Kidney tubule cell (primary cell): ENCODE results near the gene NPHP1.
"Not testable (repeated sequence)": the region's sequence is repeated elsewhere in the genome, so short reads cannot be mapped to it uniquely, and the experiment has no call there.

Experiments used
- DNase-seq: peaks from one replicate; pipeline ENCODE4 v3.0.0-alpha.2; 2018; ENCODE audit warnings: low spot score

The NPHP1 gene

DNA sequence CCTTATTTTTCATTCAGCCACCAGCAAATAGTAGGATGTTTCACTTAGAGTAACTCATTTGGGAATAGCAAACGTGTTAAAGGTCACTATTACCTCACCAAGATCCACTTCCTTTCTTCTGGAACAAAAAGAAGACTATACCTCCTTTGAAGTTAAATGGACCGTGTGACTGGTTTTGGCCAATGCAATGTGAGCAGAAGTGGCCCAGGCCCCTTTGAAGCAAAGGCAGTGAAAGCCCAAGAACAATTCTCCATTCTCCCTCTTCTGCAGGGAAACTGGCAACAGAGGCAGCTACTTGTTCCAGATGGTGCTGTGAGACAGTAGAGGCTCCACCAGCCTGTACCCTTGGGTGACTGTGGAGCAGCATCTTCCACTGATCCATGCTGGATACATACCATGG, 77.9 kb downstream of the NPHP1 start:
- no peak for DNase-seq

DNA sequence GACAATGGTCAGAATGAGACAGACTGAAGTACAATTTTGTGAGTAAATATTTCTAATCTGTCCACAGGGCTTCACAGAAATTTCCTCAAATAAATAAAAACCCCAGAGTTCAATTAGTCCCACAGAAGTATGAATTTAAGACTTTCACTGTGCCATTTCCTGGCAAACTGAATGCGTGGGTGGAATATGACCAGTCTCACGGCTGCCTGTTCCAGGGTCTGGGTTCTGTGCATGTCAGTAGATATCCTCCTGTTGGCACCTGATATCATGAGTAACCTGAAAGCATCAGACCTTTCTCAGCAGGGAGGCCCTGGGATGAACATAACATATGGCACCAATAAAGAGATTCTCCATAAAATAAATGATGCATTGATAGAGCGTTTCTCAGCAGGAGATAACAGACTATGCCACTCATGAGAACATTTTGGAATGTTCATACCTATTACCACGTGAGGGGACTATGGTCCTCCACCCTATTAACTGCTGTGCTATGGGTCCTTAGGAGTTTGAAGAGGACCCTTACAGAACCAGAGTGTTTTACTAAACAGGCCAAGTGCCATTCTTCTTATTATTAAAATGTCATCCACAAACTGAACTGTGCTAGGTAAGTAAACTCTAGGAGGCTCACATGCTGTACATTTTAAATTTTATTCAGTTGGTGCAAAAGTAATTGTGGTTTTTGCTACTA, 78.6 kb downstream of the NPHP1 start:
- DNase-seq, result no peak

DNA sequence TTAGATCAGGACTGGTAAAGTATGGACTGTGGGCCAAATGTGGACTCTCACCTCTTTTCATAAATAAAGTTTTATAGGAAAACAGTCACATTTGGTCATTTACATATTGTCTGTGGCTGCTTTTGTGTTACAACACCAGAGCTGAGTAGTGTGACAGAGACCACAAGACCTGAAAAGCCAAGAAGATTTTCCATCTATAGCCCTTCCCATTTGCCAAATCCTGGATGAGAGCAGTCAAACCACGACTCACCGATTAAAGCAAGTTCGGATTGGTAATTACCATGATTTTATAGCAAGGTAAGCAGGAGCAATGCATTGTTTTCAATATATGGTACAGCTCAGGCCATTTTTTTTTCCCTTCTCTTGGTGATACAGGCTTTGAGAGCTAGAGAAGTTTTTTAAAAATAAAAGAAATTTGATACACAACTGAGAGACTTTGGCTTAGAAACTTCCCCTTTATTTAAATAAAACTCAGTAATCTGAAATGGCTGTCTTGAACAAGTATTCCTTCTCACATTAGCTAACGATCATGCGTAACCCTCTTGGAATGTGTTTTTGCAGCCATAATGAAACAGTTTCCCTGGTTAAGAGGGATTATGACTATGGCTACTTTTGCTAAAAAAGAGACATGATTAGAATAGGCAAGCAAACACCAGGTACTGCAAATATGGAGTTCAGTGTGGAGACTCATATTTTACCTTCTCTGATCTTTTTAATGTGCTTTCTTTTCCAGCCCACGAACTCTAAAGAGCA, 79.7 kb downstream of the NPHP1 start:
- no peak for DNase-seq

DNA sequence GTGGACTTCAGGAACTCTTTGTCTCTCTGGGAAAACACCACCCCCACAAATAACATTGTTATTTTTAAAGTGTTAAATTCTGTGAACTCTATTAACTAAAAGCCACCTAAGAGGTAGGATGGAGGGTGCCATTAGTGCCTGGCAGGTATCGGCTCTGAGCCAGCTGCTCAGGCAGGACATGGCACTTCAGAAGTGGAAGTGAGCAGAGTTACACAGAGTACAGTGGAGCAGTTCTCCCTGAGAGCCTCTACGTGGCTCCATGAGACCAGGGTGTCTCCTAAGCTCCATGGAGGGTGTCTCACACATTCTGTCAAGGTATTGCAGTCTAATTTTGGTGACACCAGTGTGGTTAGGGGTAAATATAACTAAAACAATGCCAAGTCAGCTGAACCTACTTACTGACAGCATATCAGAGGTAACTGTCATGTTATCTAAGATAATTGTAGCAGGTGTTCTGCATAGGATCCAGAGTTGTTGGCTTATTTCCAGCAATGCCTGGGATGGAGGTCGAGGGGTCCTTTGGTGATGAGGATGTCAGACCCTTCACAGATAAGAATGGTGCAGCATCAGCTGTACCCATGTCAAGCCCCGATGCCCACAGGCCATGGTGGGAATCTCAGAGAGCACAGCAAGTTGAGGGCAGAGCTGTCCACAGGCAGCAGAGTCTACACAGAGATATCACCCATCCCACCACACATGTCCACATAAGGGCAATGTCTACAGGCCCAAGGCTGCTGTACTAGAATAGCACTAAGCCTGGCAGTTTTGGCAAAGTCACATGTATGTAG, 80.6 kb downstream of the NPHP1 start:
- DNase-seq, result no peak

DNA sequence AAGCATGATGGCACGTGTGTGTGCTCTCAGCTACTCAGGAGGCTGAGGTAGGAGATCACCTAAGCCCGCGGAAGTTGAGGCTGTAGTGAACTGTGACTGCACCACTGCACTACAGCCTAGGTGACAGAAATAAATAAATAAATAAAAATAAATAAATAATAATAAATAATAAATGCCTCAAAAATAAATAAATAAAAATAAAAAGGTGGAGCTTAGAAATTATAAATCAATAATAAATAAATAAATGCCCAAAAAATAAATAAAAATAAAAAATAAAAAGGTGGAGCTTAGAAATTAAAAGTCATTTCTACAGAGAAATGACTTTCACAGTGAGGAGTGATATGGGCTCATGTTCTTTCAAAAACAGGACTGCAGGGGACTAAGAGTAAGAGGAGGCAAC, 83.2 kb downstream of the NPHP1 start:
- DNase-seq, result no peak

DNA sequence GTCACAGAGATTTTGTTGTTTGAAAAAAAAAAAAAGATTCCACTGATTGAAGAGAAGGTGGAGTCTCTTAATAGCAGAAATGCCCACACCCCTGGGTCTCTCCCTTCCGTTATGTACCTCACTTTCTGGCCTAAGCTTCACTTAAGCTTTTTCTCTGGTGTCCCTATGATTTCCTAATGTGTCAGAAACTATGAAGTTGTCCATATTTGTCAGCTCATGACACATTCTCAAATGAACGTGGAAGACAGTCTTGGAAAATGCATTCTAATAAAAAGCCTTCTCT, 83.8 kb downstream of the NPHP1 start:
- no peak for DNase-seq

DNA sequence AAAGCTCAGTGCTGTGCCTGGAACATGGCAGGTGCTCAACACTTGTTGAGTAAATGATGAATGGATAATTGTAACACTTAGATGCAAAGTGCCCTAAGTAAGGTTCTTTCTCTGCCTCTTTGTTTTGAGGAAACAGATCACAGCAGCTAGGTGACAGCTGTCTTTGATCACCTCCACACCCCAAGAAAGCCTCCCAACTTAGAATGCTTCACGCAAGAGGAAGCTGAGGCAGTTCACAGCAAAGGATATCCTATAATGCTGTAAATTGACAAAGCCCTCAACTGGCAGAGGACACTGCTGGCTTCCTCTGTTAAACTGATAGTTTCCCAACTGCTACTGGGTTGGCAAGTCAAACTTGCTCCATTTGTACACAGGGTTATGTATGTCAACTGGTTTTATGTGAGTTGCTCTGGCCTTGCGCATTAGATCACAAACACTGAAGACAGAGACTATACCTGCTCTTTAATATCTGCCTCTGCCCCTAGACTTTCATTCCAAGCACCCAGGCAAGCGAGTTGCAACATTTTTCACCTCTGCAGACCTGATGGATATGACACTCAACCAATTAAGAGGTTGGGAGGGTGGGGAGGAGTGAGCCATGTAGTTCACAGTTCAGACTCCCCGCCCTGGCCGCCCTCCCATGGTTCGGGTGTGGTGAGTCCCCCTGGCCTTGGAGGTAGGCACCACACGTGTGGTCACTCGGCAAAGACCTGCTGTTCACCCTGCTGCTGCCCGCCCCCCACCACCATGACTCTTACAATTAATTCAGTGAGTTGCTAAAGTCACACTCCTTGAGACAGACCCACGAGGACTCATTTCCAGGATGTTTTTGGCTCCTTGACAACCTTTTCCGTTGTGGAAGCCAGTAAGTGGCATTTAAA, 84.4 kb downstream of the NPHP1 start:
- no peak for DNase-seq

DNA sequence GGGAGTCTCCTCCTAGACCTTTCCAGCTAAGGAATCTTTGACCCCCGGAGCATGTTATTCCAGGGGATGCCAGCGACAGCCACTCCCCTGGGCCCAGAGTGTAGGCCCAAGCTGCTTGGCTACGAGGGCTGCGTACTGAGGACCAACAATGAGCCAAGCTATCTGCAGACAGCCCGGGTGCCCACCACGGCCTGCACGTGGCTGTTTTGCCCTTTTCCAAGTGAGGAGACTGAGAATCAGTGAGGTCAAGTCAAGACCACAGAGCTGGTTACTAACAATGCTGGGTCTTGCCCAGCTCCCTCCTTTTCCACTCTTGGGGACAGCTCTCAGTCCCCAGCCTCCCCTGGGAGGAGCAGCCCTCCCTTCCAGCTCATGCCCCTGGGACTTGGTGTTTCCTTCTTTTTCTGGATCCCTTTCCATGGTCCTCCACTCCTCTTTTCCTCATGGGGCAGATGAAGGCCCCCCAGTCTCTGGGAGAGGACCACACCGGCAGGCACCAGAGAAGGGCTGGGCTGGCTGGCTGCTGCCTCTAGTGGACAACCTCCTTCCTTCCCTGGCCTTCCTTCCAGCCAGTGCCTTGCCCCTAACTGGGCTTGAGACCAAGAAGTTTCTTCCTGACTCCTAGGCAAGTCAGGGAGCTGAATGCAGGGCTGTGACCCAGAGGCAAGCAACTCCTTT, 88.6 kb downstream of the NPHP1 start:
- DNase-seq, result peak; percentile 67

DNA sequence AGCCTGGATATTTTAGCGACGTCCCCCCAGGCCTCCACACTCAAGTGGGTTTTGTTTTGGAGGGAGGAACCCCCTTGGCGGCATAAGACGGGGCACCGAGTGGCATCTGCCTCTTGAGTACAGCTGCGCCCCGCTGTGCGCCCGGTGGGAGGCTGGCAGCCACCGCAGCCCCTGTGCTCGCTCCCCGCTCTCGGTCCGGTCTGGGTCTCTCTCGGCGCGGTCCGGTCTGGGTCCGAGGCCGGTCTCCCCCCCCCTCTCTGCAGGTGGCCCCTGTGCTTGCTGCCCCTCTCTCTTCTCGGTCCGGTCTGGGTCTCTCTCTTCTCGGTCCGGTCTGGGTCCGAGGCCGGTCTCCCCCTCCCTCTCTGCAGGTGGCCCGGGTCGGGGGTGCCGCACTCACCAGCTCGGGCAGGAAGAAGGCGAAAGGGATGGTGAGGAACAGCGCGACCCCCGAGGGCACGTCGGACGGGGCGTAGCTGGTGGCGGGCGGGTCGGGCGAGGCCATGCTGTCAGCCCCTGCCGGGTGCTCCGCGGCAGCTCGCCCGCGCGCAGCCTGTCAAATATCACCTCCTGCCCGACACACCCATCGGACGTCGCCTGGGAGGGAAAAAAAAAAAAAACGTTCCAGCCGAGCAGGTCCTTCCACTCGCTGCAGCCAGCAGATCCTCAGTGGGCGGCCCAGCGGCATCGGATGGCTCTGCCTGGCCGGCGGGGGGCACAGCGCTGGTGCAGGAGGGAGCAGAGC, 89.4 kb downstream of the NPHP1 start, which contains the start of gene MALL:
MALL (minus strand) TSS at position 532 of the 742 bp plus-strand sequence; CDS start at position 502, 30 bp downstream.
- DNase-seq, result peak; percentile 81

DNA sequence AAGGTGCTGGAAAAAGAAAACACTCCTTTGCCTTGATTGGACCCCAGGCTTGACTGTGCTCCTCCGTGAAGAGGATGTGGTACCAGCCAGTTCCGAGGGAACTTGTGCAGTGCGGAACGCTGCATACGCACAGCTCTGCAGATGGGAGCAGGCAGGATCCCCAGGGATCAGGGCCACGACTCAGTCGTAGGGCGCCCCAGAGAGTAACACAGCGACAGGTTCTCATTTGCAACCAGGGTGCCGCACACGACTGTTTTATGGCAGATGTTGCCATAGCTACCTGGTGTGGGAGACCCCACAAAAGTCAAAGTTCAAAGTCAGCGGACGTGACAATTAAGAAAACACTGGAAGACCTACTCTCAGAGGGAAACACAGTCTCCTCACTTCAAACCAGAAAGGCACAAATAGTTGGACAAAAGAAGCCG, 90.0 kb downstream of the NPHP1 start:
- no peak for DNase-seq

DNA sequence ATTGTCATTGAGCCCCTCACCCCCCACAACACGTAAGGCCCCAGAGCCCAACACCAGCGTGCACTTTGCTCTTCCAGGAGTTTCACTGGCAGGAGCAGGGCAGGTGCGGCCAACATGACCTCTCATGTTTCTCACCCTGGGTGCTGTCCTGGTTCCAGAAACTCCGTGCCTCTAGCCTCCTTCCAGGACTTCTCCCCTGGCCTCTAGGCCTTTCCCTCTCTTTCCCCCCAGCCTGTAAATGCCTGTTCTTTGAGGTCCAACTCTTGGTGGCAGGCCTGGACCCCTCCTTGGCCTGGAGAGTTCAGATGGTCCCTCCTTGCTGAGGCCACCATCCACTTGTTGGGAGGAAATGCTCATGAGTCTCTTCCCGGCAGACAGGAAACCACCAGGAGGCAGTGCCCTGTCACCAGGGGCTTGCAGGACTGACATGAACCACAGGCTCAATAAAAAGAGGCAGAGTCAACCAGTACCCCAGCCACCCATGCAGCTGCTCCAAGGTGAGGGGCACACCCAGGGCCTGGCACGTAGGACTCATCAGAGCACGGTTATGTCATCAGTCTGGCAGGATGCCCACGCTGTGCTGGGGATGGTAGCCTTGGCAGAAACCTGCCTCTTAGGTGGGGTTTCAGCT, 90.7 kb downstream of the NPHP1 start:
- peak; percentile 90 for DNase-seq

DNA sequence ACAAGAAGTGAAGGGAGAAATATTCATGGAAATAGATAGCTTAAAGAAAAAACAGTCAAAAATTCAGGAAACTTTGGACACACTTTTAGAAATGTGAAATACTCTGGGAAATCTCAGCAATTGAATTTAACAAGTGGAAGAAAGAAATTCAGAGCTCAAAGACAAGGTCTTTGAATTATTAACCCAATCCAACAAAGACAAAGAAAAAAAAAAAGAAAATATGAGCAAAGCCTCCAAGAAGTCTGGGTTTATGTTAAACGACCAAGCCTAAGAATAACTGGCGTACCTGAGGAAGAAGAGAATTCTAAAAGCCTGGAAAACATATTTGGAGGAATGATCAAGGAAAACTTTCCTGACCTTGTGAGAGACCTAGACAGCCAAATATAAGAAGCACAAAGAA, 96.5 kb downstream of the NPHP1 start:
- DNase-seq, result not testable (repeated sequence)

DNA sequence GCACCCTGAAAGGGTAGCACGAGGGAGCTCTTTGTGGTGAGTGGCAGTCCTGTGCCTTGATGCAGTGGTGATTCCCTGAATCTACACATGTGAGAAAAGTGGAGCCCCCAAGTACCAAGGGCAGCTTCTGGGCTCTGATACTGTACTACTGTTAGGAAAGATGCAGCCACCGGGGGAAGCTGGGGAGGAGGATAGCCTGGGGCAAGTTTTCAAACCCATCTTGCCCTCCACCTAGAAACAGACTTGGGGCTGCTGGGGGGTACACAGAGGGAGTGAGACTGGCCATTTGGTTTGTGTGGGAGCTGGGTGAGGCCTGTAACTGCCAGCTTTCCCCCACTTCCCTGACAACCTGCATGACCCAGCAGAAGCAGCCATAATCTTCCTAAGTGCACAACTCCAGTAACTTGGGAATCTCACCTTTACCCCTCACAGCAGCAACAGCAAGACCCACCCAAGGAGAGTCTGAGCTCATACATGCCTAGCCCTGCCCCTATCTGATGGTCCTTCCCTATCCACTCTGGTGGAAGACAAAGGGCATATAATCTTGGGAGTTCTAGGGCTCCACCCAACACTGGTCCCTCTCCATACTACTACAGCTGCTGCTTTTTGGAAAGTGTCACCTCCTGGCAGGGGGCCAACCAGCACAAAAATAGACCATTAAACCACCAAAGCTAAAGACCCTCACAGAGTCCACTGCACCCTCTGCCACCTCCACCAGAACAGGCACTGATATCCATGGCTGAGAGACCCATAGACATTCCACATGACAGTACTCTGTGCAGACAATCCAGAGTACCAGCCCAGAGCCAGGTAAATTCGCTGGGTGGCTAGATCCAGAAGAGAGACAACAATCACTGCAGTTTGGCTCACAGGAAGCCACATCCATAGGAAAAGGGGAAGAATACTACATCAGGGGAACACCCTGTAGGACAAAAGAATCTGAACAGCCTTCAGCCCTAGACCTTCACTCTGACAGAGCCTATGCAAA, 97.4 kb downstream of the NPHP1 start:
- DNase-seq, result no peak

DNA sequence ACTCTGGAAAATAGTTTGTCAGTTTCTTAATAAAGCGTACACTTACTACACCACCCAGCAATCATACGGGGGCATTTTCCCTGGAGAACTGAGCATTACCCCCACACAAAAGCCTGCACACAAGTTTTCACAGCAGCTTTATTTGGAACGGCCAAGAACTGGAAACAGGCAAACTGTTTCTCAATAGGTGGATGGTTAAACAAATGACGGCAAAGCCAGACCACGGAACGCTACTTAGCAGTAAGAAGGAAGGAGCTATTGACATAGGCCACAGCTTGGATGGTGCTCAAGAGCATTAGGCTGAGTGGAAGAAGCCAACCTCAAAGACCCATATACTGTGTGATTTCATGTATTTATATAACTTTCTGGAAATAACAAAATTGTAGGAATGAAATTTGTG, 98.2 kb downstream of the NPHP1 start:
- no peak for DNase-seq

DNA sequence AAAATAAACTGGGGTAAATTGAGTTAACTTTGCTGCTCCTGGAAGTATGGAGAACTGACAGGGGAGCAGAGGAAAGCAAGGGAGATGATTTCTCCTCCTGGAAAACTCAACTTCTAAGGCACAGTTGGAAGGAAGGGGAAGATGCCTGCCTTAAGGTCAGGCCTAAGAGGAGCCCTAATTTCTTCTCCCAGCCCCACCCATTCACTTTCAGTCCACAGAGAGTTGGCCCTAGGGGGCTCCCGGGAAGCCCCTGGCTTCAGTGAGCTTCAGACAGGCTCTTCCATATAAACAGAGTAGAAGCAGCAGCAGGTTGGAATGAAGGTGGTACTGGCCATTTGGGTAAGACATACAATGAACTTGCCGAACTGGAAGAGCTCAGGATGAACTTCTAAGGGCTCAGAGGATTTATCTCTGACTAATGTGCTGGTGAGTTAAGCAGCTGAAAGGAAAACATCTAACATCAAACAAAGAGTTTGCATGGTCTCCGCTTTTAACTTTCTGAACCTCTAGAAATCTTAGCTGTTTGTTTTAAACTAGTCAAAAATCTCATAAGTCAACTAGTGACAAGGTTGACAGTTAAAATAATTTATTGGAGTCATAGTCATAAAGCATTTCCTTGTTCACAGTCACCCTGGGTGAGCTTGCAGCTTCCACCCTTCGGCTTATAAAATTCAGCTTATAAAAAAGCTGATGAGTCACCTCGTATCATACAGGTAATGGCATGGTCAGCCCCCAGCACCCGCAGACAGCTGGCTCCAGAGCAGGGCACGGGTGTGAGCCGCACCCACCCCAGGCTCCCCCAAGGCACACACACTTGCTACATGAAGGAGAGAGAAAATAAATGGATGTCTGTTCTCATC, 99.0 kb downstream of the NPHP1 start:
- DNase-seq, result peak; percentile 98

DNA sequence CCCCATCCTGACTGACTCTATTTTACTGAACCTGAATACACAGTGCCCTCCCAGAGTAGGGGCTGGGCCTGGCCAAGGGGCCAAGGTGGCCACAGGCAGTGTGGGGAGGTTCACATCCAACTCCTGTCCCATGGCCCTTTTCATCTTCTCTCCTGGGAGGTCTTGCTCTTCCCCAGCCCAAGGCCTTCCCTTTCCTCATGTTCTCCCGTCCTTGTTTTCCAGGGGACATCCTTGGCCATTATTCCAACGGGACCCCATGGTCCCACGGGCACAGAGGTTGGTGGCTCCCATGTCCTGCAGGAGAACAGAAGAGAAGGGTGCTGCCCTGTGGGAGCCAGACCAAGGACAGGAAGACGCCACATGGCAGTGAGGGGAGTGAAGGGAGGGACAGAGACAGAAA, 99.6 kb downstream of the NPHP1 start:
- DNase-seq, result no peak

DNA sequence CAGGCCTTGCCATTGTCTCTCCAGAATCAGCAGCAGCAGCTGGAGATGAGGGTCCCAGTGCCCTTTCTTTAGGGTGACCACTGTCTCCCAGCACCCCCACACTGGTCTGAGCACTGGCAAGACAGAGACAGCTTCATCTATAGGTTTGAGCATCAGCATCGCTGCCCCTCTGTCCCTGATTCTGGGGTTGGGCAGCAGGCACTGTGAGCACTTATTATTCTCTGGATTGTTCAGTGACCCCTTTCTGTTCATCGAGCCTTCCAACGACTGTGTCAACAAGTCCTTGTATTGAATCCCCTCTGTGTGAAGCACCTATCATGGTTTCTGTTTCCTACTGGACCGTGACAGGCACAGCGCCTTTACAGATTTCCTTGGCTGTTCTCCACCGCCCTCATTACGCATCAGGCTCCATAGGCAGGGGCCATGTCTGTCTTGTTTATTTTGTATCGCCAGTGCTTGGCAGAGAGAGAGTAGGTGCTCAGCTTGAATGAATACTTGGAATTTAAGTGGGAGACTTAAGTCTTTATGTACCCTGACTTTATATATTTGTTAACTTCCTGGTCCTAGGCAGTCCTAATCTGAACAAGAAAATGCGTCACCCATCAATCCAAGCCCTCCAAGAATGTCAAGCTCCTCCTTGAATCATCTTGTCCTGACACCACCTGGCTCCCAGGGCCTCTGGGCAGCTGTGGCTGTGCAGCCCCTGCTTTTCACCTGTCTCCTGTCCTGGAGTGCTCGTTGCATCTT, 100.6 kb downstream of the NPHP1 start:
- peak; percentile 100 for DNase-seq
